Fibroblast of skin of abdomen (primary cell): ENCODE results near the gene PHTF2.
"Not testable (repeated sequence)": the region's sequence is repeated elsewhere in the genome, so short reads cannot be mapped to it uniquely, and the experiment has no call there.

ENCODE experiments used
- DNase-seq: peaks from one replicate; pipeline ENCODE4 v3.0.0-alpha.2; 2013

The PHTF2 gene

DNA sequence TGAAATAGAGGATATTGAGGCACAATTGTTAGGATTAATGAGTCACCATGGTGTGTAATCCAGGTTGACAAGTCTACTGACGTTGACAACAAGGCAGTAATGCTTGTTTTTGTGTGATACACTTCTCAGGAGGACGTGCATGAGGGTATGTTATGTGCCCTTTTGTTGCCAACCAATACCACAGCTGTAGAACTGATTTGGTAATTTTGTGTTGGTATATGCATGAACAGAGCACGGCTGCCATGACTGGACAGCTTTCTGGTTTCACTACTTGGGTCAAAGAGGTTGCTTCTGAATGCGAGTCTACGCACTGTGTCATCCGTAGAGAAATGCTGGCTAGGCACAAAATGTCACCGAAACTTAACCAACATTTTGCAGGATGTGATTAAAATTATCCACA lies 32.9 kb downstream of the PHTF2 start:
- no peak for DNase-seq

DNA sequence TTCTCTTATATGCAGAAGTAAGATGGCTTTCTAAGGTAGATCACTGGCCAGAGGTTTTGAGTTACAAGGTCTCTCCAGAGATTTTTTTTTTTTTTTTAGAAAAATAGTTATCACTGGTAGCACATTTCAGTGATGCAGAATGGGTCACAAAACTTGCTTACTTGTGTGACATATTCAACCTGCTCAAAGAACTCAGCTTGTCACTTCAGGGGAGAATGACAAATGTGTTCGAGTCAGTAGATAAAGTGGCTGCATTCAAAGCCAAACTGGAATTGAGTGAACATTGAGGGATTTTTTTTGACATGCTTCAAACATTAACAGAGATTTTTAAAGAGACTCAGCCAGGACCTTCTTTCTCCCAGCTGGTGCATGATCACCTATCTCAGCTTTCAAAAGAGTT lies 33.4 kb downstream of the PHTF2 start:
- no peak for DNase-seq

DNA sequence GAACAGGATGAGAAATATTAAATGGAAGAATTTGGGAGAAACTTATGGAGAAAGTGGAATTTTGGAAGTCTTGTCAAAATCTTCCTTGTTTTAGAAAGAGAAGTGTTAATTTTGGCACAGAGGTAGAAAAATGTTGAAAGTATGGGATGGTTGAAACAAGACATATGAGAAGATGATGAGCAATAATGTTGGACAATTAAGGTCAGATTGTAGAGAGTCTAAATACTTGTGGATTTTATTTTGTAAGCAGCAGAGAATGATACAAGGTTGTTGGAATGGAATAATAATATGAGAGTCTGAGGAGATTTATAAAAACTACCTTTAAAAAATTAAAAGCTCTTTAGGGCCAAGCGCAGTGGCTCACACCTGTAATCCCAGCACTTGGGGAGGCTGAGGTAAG lies 34.6 kb downstream of the PHTF2 start:
- DNase-seq = peak; percentile 3

GRCh38 chr7:77836425-77836824 lies 37.9 kb downstream of the PHTF2 start:
- not testable (repeated sequence) for DNase-seq

DNA sequence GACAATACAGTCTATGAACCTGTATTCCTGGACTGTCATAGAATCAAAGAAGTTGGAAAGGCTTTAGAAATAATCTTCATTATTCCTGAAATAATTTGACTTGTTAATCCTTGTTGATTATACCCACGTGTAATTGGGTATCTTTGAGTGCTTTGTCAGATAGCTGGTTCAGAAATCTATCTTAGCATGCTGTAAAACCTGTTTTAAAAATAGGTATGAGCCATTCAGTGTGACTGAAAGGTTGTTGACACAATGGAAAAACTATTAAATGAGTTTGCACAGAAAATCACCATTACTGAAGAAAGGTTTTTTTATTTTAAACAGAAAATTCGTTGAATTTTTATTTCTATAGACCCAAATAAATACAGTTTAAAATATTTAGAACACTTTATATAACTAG lies 38.7 kb downstream of the PHTF2 start:
- no peak for DNase-seq

- DNase-seq = no peak
Observed at GRCh38 chr7:77837966-77838365, 39.4 kb downstream of the PHTF2 start.

- DNase-seq = no peak
Observed at GRCh38 chr7:77838929-77839491, 40.4 kb downstream of the PHTF2 start.

DNA sequence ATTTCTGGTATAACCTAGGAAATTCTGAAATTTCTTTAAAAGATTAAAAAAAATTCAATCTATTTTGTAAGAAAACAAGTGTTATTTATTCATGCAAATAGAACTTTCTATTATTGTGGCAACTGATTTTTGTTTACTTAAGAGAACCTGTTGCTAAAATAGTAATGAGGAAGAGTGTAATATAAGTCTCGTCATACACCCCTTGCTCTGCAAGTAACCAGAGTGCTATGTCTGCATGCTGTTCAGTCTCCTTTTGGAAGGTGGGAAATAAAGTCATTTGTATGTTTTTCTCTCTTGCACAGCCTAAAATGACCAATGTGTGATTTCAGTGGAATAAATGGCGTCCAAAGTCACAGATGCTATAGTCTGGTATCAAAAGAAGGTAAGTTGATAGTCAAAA lies 41.3 kb downstream of the PHTF2 start:
- no peak for DNase-seq

DNA sequence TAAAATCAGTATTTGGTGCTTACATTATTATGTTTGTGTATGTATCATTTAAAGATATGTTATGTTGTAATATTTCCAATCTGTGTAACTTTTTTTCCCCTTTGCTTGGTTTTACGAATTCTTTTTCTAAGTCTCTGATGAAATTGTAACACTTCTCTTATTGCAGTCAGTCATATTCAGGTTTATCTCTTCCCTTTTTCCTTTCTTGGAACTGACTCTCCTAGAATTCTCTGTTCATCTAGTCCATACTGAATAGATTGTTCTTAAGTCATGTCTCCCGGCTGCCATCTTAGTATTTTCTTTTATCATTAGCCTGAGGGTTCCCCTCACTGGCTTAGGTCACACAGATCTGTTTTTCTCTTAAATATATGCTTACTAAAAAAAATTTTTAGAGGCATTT lies 44.6 kb downstream of the PHTF2 start:
- DNase-seq = no peak

DNA sequence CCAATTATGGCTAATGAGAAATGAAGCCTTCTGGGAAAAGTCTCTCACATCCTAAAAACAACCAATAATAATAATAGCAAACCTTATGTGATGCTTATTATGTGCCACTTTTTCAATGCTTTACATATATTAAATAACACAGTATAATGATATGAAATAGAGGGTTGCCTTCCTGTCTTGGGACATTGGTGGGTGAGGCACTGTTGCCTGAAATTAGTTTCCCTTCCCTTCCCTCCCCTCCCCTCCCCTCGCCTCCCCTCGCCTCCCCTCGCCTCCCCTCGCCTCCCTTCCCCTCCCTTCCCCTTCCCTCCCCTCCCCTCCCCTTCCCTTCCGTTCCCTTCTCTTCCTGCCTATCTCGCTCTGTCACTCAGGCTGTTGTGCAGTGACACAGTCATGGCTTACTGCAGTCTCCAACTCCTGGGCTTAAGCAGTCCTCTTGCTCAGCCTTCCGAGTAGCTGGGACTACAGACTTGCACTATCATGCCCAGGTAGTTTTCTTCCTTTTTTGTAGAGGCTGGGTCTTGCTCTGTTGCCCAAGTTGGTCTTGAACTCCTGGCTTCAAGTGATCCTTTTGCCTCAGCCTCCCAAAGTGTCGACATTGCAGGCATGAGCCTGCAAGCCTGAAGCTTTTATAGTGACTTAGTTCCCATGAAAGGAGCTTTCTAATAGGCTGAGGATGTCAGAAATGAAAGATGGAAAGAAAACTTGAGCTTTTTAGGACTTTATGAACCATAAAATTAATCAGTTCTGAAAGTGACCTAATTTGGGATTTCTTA lies 47.9 kb downstream of the PHTF2 start:
- no peak for DNase-seq

DNA sequence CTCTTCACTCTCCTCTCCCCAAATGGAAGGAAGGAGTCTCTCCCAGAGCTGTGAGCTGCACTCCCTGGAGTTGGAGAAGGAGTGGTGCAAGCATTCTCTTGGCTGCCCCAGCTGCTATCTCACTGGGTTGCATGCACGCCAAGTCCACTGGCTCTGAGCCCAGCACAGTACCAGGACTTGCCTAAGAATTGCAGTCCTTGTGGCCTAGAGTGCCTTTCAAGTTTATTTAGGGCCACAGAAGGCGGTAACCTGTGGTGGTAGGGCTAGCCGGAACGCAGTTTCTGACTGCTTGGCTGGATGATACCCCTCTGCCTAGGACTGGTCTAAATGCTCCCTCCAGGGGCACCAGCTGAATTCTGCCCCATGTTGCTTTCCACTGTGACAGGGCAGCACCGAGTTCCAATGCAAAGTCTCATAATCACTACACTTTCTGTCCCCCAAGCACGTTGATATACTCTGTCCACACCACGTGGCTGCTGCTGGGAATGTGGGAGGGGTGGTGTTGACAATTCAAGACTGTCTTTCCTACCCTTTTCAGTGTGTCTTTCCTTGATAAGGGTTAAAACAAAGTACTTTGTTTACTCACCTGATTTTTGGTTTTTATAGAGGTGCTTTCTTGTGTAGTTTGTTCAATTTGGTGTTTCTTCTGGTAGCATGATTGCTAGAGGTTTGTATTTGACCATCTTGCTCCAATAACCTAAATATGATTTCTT lies 57.0 kb downstream of the PHTF2 start:
- DNase-seq = no peak

DNA sequence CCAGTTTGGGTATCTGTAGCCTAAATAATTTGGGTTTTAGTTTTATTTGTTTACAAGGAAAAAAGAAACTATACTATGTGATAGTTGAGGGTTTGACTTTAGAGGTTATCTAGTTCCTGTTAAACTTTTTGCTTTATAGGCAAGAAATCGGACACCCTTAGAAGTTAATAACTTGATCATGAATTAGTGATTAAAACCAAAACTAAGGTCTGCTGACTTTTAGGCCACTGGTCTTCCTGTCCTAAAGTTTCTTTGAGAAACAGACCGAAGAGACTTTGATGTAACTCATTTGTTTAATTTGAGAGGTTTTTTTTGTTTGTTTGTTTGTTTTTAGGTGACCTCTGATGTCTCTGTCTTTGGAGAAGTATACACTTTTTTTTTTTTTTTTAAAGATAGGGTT lies 59.7 kb downstream of the PHTF2 start:
- no peak for DNase-seq

GRCh38 chr7:77859343-77859742 lies 60.8 kb downstream of the PHTF2 start:
- DNase-seq = no peak

GRCh38 chr7:77862691-77863090 lies 64.1 kb downstream of the PHTF2 start:
- DNase-seq = no peak

GRCh38 chr7:77863860-77864259 lies 65.3 kb downstream of the PHTF2 start:
- no peak for DNase-seq

DNA sequence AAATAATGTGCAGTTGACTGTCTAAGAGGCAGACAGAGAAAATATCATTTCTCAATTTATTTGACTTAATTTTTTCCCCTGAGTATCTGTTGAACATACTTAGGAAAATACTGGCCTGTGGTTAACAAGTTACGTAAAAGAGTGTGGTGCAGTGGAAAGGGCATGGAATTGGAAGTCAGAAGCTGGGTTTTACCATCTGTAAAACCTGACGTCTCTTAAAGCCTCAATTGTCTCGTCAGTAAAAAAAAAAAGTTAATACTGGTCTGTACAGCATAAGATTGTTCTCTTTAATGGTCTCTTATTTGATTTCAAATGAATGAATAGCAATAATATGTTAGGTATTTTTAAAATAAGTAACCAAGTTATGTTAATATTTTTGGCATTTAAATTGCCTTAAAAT lies 67.8 kb downstream of the PHTF2 start:
- DNase-seq = no peak

- DNase-seq = peak; percentile 80
Observed at GRCh38 chr7:77866786-77867536, 68.4 kb downstream of the PHTF2 start.

GRCh38 chr7:77867537-77867865 lies 68.9 kb downstream of the PHTF2 start:
- DNase-seq = peak; percentile 64

DNA sequence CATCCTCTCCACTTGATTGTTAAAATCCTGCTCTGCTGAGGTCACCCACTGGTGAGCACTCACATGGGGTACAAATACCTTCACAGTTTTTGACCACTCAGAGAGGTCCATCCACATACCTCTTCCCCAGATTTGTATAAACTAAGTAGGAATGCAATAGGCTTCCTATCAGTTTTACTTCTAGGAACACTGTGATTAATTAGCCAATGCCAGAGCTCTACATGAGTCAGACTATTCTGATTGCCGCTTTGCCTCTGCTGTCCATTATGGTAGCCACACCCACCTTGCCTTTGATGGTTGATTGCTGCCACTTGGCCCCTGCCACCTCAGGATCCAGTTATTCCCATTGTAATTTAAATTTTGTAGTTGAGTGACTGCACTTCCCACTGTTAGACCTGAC lies 73.7 kb downstream of the PHTF2 start:
- DNase-seq = not testable (repeated sequence)

GRCh38 chr7:77873416-77874327 lies 75.1 kb downstream of the PHTF2 start:
- peak; percentile 71 for DNase-seq

DNA sequence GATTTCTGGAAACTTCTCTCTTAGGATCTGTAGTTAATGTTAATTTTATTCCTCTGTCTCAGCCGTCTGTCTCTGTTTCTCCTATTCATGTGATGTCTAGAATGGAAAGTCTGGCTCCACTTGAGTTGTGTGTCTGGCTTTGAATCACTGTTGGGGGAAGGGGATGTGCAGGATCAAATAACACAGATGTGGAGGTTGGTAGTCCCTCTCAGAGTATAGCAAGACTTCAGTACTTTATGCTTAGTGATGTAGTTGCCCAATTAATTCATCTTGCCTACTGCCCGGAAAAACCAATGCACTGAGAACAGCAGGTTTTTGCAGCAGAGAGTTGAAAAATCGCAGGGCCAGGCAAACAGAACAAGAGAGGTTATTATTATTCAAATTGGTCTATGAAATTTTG lies 79.2 kb downstream of the PHTF2 start:
- DNase-seq = peak; percentile 83

GRCh38 chr7:77878500-77878899 lies 79.9 kb downstream of the PHTF2 start:
- DNase-seq = no peak
